Measurements from ENCODE around the gene NDUFAF3.

The NDUFAF3 gene

DNA sequence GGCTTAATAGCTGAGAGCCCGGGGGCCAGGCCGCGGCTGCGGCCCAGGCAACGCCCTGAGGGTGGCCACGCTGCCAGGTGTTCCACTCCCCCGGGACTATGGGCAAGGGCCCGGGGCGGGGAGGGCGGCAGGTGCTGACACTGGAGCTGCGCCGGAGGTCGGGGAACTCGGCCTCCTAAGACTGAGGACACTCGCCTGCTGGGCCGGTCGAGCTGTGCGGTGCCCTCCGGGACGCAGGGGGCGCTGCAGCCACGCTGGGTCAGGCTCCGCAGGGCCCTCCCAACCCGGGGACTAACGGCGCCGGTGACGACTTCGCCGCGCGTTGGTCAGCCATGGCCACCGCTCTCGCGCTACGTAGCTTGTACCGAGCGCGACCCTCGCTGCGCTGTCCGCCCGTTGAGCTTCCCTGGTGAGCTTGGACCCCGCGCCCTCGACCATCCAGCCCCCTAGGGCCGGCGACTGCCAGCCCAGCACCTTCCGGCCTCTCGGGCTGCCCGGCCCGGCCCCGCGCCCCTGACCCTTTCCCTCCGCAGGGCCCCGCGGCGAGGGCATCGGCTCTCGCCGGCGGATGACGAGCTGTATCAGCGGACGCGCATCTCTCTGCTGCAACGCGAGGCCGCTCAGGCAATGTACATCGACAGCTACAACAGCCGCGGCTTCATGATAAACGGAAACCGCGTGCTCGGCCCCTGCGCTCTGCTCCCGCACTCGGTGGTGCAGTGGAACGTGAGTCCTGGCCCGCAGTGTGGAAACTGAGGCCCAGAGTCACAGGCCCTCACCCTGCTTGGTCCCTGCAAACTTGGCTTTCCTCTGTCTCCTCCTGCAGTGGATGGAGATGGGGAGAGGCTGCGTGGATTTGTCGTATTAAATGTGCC lies at the start of gene NDUFAF3:
NDUFAF3 (plus strand) TSS at position 309 of the 875 bp plus-strand sequence; CDS start at position 333, 24 bp downstream.
- DNase-seq = peak; percentile 92

DNA sequence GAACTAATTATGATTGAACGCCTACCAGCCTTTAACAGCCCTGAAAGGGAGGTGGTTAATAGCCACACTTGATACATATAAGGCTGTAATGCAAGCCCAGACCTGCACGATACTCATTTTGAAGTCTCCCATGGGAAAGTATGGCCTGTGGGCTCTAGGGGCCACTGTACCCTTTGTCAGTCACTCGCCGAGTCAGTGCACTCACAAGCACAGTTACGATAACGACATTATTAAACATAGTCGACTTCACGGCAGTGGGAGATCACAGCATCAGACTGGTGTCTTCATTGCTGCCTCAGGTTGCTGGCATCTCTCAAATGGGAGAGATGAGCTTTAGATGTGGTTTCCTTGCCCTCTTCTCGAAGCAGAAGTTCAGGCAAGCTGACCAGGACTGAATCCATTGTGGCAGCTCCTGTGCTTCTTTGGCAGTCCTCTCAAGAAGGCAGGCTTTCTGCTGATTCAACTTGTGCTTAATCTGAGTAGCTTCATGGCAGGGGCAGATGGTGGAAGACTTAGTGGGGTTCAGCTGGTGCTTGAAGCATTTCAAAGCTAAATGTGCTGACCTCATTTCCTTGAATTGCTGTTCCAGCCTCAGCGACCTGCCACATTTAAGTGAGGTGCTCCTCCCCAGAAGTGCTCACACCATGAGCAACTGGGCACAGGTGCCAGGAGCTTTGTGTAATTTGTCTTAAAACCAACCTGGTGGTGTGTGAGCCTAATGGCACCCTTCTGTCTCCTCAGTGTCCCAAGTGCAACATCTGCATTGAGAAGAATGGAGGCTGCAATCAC lies 47.7 kb upstream of the NDUFAF3 start:
- no peak for DNase-seq

DNA sequence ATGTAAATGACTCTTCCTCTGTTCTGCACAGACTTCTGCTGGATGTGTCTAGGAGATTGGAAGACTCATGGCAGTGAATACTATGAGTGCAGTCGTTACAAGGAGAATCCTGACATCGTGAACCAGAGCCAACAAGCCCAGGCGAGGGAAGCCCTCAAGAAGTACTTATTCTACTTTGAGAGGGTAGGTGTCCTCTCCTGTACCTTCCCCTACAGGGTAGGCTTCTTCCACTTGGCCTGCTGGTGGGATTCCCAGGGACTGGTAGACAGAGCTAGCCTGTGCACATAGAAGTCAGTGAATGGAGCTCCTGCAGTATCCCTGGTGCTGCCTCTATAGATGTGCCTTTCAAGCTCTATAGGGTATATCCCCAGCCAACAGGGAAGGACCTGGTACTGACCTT lies 42.5 kb upstream of the NDUFAF3 start:
- DNase-seq = no peak

DNA sequence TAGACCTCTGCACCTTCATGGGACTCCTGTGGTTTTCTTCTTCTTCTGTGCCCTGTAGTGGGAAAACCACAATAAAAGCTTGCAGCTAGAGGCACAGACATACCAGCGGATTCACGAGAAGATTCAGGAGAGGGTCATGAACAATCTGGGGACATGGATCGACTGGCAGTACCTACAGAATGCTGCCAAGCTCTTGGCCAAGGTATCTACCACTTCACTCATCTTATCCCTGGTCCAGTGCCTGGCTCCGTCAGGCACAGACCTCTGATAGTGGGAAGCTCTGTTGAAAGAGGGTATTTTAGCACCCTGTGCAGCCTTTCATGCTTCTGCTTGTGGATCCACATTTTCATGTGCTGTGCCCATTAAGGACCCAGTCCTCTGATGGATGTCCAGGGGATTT lies 41.6 kb upstream of the NDUFAF3 start:
- DNase-seq = no peak

DNA sequence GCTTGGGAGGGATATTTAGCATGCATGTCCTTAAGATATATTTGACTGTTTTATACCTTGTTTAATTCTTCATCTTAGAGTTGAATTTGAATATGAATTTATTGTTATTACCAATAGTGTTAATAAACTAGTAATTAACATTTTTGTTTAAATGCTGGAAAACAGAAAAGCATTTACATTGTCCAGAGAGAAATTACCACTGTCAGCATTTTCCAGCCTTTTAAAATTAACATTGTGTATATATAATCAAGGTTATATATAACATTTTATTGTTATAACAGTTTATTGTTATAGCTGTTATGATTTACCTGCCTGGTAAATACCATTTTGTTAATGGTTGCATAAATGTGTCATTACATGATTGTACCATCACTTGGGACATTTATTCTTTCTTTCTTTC lies 39.9 kb upstream of the NDUFAF3 start:
- no peak for DNase-seq

DNA sequence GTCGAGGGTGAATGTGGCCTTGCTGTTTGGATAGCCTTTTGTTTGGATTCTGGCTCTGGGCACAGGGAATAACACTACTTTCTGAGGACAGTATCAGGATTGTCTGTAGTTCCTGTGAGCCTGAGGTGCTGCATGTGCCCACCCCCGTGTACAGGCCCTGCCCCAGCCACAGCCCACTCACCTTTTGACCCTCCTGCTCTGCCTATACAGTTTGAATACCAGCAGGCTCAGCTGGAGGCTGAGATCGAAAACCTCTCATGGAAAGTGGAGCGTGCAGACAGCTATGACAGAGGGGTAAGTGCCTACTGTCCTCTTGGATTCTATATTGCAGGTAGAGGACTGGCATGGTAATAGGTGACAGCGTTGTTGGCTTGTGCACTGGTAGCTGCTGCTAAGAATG lies 39.2 kb upstream of the NDUFAF3 start:
- no peak for DNase-seq

DNA sequence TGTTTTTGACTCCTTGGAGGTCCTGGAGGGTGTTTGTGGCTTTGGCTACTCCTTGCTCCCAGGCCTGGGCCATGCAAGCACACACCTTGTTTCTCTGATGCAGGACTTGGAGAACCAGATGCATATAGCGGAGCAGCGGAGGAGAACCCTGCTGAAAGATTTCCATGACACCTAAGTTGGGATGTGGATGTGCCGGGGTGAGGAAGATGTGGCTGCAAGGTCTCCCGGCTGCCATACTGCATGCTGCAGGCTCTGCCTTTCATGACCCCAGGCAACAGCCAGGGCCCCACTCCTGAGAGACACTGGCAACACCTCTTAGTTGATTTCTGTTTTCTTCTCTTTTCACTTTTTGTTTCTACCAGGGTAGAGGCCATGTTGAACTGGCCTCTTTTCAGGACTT lies 38.8 kb upstream of the NDUFAF3 start:
- no peak for DNase-seq

GRCh38 chr3:48984663-48985062 lies 37.3 kb upstream of the NDUFAF3 start:
- no peak for DNase-seq

GRCh38 chr3:48985831-48986376 lies 36.0 kb upstream of the NDUFAF3 start:
- no peak for DNase-seq

DNA sequence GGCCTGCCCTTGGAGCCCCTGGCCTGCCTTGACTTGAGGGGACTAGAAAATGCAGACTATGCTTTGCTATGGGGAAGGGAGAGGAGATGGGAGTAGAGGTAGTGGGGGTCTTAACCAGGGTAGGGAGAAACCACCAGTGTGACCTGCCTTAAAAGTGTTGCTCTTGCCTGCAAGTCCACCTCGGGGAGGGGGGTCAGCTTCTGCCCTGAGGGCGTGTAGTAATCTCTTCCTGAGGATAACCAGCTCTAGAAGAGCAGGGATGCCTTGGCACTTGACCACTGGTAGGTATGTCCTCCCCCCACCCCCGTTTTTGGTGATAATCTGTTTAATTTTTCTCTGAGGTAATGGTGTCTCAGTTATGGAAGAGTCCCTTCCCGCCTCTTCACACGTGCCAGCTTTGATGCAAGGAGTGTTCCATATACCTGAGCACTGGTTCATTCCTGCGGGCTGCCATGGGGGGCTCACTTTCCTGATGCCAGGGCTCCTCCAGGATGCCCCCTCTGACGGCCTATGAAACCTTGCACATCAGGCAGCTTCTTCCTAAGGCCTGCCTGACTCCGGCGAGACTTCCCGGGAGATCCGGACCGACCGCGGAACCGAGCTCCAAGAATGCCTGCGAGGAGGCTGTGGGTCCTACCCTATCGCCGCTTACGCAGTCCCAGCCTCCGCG lies 32.7 kb upstream of the NDUFAF3 start:
- peak; percentile 41 for DNase-seq

GRCh38 chr3:48989796-48990635 lies 31.9 kb upstream of the NDUFAF3 start, which contains the start of gene P4HTM:
TSS of gene P4HTM (plus strand) at chr3:48990241. CDS start at chr3:48990257, 16 bp downstream.
- DNase-seq = peak; percentile 92

DNA sequence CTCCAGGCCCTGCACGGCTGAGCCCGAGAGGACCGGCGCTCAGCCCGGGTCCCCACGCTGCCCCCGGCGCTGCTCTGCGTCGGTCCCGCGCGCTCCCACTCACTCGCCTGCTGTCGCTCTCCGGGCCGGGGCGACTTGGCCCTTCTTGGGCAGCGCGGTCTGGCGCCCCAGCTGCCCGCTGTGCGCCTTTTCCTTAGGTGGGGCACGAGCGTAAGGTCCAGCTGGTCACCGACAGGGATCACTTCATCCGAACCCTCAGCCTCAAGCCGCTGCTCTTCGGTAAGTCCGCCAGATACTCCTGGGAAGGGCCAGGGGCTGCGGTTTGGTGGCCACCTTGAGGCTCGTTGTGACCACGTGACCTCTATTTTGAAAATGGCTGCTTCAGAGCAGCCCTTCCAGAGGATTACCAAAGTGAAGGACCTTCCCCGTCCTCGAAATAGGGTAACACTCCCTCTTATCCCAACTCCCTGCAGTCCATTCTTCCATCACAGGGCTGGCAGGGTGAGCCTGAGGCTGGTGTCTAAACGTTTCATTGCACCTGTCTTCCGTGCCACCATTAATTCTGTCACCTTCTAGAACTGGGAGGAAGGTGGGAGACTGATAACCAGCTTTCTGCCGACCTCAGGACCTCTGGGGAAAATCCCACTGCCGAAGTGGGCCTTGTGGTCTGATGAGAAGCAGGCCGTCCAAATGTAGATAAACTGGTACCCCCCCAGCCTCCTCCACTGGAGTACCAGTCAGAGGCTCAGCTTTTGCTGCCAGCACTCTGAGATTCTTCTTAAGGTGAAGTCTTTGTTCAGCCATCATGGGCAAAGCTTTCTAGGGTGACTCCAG lies 31.1 kb upstream of the NDUFAF3 start:
- peak; percentile 74 for DNase-seq

GRCh38 chr3:48991851-48992545 lies 29.9 kb upstream of the NDUFAF3 start:
- DNase-seq = no peak

GRCh38 chr3:48993834-48994233 lies 28.1 kb upstream of the NDUFAF3 start:
- no peak for DNase-seq

DNA sequence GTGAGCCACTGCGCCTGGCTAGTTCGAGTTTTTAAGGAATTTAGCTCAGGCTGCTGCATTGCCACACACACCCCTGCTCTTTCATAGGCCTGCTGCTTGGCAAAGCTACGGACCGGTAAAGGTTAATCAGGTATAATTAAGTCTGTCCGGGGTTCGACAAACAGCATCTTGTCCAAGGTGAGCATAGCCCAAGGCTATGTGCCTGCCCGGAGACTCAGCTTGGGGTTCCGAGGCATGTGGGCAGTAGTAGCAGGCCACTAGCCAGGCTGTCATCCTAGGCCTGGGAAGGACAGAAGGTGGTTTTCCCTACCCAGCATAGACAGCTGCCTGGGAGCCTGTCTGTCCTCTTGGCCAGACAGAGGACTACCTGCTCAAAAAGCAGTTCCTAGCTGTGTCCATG lies 25.3 kb upstream of the NDUFAF3 start:
- DNase-seq = no peak

- no peak for DNase-seq
These were observed 24.8 kb upstream of the NDUFAF3 start for GRCh38 chr3:48997102-48997635.

DNA sequence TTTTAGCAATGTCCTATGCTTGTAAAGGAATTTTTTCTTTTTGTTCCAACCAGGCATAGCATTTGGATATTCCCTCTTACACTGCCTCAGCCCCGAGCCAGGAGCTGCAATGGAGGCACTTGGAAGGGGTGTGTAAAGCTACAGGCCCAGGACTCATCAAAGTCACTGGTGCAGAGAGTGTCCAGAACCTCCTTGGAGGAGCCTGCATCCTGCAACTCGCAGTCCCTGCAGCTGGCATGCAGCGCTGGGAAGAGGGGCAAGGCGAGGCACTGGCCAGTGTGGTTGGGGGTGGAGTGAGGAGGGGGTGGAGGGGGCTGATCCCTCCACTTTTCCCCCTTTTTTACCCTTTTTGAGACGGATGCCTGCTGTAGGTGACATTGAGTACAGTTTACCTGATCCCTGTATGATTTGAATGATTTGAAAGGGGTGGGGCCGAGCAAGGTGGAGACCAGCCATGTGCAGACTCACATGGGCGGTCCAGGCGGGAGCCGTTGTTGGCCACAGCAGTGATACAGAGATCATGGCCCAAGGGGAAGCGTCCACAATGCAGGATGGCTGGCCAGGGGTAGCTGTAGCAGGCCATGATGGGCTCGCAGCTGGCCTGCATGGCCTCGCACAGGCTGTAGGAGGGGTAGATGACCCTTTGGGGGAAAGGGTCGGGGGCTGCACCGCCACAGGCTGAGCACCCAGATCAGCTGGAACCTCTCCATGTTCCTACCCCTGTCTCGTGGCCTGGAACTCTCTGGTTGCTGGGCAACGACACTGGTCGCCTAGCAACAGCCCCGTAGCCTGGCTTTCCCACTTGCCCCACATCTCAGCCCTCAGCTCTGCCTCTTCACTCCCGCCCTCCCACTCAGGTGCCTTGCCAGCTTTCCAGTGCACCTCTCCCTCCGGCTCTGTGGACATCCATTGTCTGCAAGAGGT lies 23.9 kb upstream of the NDUFAF3 start:
- DNase-seq = no peak

GRCh38 chr3:48999085-48999858 lies 22.6 kb upstream of the NDUFAF3 start:
- no peak for DNase-seq
